ENCODE data around the gene OCRL. TPM values are rescaled to one million over a fixed set of nuclear protein-coding genes. Genes with fewer than 3 reads are reported as not detected.
"Not testable (repeated sequence)": the region's sequence is repeated elsewhere in the genome, so short reads cannot be mapped to it uniquely, and the experiment has no call there.

OCRL gene
- total and polyA plus RNA-seq, 2 of the 4 experiments (the other 2 are of a cell fraction): 19.4 to 20.6 TPM

GRCh38 chrX:129573652-129574051 lies 33.6 kb downstream of the OCRL start:
- H2BK20ac ChIP-seq (ENCODE audit: low read depth, low read length); POLR2A ChIA-PET (ENCODE audit: unreplicated experiment); H3K4me1 ChIP-seq (ENCODE audit: control insufficient read depth, insufficient read depth, low read length); H3K23ac ChIP-seq (ENCODE audit: low read depth, low read length); H3K9me3 ChIP-seq (ENCODE audit: control insufficient read depth, insufficient read depth, low read length); H3K36me3 ChIP-seq (ENCODE audit: control insufficient read depth, insufficient read depth, low read length); H3K4me2 ChIP-seq (ENCODE audit: low read depth, low read length); H3K56ac ChIP-seq (ENCODE audit: extremely low read depth, insufficient read depth, low read length); H3K9me1 ChIP-seq (ENCODE audit: insufficient read depth, low read length); H3K9ac ChIP-seq (ENCODE audit: low read depth, low read length); intact Hi-C loops (cut with micrococcal nuclease); dilution Hi-C loops (cut with HindIII; ENCODE audit: low sequenced_read_pairs, unreplicated experiment); H4K91ac ChIP-seq (ENCODE audit: insufficient read depth, low read depth, low read length); H2BK15ac ChIP-seq (ENCODE audit: low read depth, low read length); H2AFZ ChIP-seq (replicated peaks; ENCODE audit: low read length, poor library complexity); H3K4ac ChIP-seq (ENCODE audit: low read depth, low read length); H4K8ac ChIP-seq (ENCODE audit: low read depth in 2 of 2, low read length in 2 of 2); H3K79me1 ChIP-seq (ENCODE audit: low read depth in 1 of 2, low read length in 2 of 2); H3K27me3 ChIP-seq (ENCODE audit: control insufficient read depth, insufficient read depth, low read length); H2BK120ac ChIP-seq (ENCODE audit: low read depth, low read length); H3K14ac ChIP-seq (replicated peaks; ENCODE audit: low read depth, low read length); H4K20me1 ChIP-seq (ENCODE audit: insufficient read depth, low read length); H2BK5ac ChIP-seq (ENCODE audit: low read depth, low read length, poor library complexity, severe bottlenecking); ATAC-seq (ENCODE audit: low read depth); H2AK5ac ChIP-seq (ENCODE audit: low read depth, low read length); H2AK9ac ChIP-seq (replicated peaks; ENCODE audit: low read depth, low read length, poor library complexity); H3K18ac ChIP-seq (ENCODE audit: low read depth, low read length); in situ Hi-C loops (cut with MboI; ENCODE audit: low sequenced_read_pairs); H3K4me3 ChIP-seq (ENCODE audit: insufficient read depth, low read depth, low read length); H3K27ac ChIP-seq (ENCODE audit: insufficient read depth, low read length); H4K5ac ChIP-seq (ENCODE audit: low read depth, low read length); DNase-seq; BruUV-seq (replicated peaks): not testable (repeated sequence)
- CTCF ChIA-PET: interaction anchor here (1.0 to 1.2 kb wide), 2 partner anchors 15 to 31 kb away, joined by 3 read pairs; no protein-coding TSS in a partner anchor
- WGBS, 2 experiments (ENCODE audit: extremely low coverage in 2 of 2, insufficient read length in 1 of 2): no CpG with 5 or more reads among the region's 4 CpGs

Data from IMR-90 (cell line).